Activated T-cell treated with anti-CD3 and anti-CD28 coated beads for 4 hours (primary cell): ENCODE data around the gene INPP5A.
"Not testable (repeated sequence)": the region's sequence is repeated elsewhere in the genome, so short reads cannot be mapped to it uniquely, and the experiment has no call there.

Experiments used
- DNase-seq: peaks from one replicate; pipeline ENCODE4 v3.0.0-alpha.2; 2020

Gene INPP5A

DNA sequence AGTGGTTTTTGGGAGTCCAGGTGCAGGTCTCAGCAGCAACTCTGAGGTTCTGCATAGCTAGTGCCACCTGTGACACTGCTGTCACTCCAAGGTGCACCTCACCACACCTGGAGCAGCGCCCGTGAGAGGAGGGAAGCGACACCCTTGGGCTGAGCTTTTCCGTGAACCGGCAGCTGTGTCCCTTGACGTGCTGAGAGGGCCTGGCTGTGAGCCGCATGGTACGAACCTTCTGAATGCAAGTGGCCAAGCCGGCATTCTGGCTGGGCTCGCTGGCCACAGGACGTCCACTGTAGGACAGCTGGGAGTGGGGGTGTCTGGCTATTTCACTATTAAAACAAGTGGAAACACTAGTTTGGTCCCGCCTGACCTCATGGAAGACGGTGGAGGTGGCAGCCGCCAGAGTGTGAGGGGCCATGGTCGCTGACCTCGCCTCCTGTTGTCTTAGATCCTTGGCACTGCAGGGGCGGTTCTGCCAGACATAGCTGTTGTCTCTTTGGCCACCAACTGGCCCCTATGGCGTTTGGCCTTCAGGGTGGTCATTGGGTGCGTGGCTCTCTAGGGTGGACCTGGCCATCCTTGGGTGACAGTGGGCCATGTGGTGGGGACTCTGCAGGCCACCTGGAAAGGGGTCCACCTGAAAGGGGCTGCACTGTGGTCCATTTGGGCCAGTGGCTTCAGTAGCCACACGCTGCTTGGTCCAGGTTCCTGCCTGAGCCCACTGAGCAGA, 12.9 kb downstream of the INPP5A start:
- DNase-seq: no peak

DNA sequence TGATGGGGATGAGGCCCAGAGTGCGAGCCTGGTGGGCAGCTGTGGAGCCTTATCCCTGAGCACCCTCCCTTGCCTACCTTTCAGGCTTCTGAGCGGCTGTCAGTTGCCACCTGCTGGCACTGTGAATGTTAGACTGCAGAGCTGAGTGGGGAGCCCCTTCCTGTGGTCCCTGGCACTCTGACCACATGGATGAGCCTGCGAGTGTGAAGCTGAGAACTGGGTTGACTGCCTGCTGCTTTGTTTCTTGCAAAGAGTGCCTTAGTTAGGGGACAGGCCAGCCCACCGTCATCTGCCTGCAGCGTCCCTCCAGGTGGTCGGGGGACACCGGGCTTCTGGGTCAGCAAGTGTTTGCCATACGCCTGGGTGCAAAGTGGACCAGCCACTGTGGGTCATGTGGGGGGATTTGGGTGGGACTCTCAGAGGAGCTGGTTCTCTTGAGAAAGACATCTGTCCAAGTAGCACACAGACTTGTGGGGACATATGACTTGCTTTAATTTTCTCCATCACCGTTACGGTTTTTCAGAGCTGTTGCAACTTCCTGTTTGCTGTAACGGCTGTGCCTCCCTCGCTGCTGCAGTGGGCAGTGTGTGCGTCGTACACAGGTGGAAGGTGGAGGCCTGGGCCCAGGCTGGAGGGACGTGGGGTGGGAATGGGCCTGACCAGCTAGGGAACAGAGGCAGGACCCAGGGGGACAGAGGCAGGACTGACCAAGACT, 13.7 kb downstream of the INPP5A start:
- no peak for DNase-seq

DNA sequence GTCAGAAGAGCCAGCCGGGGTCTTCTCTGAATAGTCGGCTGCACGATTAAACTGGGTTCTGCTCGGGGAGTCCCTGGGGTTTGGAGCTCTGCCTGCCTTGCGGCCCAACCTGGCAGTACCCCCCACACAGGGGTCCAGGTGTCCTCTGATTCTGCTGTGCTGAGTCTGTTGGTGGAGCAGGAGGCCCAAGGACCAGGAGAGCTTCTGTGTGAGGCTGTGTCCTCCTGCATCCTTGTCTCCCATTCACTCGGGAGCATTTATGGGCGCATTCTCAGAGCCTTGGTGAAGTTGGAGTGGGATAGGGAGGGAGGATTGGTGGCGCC, 14.2 kb downstream of the INPP5A start:
- DNase-seq: no peak

DNA sequence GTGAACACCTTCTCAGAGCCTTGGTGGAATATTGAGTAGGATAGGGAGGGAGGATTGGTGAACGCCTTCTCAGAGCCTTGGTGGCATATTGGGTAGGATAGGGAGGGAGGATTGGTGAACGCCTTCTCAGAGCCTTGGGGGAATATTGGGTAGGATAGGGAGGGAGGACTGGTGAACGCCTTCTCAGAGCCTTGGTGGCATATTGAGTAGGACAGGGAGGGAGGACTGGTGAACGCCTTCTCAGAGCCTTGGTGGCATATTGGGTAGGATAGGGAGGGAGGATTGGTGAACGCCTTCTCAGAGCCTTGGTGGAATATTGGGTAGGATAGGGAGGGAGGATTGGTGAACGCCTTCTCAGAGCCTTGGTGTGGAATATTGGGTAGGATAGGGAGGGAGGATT, 15.0 kb downstream of the INPP5A start:
- not testable (repeated sequence) for DNase-seq

DNA sequence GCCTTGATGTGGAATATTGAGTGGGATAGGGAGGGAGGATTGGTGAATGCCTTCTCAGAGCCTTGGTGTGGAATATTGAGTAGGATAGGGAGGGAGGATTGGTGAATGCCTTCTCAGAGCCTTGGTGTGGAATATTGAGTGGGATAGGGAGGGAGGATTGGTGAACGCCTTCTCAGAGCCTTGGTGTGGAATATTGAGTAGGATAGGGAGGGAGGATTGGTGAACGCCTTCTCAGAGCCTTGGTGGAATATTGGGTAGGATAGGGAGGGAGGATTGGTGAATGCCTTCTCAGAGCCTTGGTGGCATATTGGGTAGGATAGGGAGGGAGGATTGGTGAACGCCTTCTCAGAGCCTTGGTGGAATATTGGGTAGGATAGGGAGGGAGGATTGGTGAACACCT, 16.0 kb downstream of the INPP5A start:
- DNase-seq: not testable (repeated sequence)

DNA sequence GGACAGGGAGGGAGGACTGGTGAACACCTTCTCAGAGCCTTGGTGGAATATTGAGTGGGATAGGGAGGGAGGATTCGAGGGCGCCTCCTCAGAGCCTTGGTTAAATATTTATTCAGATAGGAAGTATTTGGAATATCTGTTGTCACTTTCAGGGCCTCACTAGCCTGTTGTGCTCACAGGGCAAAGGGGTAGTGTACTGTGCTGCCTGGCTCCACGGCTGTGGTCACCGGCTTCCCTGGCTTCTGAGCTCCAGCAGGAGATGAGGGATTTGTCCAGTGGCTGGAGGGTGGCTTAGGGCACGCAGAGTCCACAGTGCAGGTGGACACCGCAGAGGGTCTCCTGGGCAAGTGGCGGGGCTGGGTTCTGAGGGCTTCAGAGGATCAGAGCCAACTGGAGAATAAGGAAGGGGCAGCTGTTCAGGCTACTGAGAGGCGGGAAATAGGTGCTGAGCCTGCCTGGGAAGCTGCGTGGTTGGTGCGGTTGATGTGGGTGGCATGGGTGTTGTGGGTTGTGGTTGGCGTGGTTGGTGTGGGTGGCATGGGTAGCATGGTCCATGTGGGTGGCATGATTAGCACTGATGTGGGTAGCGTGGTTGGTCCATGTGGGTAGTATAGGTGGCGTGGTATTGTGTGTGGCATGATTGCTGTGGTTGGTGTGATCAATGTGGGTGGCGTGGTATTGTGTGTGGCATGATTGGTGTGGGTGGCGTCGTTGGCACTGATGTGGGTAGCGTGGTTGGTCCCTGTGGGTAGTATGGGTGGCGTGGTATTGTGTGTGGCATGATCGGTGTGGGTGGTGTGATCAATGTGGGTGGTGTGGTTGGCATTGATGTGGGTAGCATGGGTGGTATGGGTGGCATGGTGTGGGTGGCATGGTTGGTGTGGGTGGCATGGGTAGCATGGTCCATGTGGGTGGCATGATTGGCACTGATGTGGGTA, 16.7 kb downstream of the INPP5A start:
- DNase-seq: no peak

DNA sequence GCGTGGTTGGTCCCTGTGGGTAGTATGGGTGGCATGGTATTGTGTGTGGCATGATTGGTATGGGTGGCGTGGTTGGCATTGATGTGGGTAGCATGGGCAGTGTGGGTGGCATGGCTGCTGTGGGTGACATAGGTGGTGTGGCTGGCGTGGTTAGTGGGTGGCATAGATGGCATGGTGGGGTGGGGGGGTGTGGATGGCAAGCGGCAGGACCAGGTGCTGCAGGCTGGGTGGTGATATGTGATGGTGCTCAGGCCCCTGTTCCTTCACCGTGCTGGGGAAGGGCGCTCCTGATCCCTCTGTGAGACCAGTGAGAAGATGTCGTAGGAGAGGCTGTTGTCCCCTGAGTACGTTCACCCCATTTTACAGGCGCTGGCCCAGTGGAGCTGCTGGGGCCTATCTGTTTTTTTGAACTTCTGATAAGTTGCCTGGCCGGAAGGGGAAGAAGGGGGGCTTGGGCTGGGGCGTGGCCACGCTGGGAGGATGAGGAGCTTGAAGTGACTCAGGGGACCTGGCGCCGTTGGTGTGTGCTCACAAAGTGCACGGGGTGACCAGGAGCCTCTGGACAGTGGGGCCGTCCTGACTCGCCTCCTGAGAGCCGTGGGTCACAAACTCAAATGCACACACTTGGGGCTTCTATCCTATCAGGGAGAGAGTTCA, 17.5 kb downstream of the INPP5A start:
- no peak for DNase-seq

DNA sequence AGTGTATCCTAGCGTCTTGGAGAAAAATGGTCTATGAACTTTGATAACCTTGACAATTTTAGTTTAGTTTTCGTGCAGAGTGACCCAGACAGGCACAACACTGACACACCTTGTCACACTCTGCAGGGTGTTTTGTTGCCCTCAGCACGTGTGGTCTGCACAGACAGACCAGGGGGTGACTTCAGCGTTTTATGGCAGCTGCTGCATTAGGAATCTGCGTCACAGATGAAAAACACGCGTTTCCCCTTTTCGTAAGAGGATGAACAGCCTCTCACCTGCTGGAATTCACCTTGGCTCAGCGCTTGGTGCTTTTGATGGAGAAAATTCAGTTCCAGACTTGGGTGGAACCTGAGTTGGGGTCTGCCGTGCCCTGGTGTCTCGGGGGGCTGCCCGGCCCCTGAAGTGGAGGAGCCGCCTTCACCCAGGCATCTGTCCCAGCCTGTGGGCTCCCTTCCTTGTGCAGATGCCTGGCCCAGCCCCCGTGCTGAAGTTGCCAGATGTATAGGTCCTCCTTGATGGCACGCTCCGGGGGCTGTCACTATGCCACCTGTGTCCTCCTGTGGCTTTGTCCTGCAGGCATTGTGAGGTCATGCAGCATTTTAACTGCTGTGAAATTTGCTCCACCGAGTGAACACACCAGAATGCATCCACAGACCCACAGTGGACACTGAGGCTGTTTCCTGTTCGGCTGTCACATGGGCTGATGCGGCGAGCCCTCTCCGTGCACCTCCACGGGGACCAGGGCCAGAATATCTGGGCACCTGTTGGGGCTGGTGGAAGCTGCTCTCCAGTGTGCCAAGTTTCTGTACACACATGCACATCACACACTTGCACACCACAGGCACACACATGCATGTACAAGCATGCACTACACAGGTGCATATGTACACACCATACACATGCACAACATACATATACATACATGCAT, 18.3 kb downstream of the INPP5A start:
- DNase-seq: no peak

DNA sequence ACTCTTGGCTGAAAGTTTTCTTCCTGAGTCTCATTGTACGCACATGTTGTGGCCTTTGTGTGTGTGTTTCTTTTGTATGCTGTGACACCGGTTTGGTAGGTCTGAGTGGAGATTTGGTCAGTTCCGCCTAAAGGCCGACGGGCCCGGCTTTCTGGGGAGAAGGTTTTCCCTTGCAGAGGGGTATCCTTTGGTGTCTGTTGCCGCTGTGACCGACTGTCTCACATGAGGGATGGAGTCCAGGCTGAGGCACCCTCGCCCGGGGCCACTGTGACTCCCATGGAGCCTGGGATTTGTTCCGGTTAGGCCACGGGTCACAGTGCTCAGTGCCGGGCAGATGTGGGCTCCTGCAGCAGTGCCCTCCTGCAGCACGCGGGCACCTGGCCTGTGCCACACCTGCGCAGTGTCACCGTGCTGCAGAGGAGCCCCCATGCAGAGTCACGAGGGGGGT, 19.4 kb downstream of the INPP5A start:
- no peak for DNase-seq

DNA sequence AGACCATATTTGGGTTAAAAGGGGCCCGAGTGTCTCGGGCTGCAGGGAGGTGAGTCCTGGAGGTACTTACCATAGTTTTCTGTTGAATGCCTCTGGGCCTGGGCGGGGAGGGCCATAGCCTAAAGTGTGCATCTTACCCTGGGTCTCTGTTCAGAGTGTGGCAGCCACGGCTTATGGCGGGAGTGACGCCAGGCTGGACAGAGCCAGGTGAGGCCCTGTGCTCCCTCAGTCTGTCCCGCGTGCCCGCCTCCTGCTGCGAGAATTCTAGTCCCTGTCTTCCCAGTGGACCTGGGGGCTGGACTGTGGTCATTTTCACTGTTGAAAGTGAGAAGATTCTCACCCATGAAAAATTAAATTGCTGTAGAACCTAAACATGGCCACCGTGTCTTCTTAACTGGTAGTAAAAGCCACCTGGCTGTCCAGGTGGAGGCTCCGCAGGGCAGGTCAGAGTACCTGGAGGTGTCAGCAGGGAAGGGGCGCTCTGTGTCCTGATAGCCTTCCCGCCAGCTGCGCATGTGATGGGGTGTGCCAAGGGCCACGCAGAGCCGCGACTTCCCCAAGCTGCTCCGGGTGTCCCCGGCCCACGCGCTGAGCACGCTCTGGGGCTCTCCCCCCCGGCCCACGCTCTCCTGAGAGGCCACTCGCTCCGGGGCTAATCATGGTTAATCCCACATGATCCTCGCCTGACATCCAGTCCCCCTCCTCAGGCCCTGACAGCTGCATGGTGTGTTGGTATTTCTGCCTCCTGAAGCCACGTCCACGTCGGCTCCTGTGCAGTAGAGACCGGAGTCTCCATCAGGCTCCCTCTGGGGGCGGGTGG, 20.3 kb downstream of the INPP5A start:
- DNase-seq: no peak

DNA sequence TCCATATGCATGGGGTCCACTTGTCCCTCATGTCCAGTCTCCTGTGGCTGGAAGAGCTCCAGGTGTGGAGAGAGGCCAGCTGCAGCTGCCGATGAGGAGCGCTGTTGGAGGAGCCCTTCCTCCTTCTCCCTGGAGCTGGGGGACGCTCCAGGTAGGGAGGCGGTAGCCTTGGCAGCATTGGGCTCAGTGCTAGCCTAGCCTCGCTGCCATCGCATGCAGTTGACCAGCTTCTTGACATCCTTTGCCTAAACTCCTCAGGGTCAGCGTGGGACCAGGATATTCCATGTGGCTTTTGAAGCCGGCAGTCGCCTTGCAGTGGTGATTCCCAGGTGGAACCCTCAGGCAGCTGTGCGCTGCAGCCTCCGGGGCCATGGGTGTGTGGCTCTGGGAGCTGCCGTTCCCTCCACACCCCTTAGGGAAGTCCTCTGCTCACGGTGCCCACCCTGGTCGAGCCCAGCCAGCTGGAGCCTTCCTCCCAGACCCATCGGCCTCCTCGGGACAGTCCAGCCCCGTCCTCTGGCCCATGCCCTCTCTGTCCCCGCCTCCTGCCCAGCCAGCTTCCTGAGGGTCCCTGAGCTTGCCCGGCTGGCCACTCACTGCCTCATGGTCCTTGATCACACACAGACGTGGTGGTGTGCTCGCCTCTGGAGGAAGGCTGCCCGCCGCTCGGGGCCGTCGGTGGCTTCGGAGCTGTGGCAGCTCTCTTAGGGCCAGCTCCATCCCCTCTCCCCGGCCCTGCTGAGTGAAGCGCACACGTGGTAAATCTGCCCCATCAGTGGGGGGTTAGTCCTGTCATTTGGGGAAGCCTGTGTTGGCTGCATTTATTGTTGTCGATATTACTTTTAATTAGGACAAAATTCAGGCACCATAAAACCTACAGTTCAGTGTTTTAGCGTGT, 21.2 kb downstream of the INPP5A start:
- DNase-seq: no peak

DNA sequence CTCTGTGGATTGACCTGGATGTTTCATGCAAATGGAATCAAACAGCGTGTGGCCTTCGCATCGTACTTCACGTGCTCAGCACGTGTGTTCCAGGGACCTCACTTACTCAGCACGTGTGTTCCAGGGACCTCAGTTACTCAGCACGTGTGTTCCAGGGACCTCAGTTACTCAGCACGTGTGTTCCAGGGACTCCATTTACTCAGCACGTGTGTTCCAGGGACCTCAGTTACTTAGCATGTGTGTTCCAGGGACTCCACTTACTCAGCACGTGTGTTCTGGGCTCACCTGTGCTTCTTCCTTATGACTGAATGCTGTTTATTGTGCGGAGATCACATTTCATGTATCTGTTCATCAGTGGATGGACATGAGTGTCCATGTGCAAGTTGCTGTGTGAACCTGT, 22.0 kb downstream of the INPP5A start:
- no peak for DNase-seq

DNA sequence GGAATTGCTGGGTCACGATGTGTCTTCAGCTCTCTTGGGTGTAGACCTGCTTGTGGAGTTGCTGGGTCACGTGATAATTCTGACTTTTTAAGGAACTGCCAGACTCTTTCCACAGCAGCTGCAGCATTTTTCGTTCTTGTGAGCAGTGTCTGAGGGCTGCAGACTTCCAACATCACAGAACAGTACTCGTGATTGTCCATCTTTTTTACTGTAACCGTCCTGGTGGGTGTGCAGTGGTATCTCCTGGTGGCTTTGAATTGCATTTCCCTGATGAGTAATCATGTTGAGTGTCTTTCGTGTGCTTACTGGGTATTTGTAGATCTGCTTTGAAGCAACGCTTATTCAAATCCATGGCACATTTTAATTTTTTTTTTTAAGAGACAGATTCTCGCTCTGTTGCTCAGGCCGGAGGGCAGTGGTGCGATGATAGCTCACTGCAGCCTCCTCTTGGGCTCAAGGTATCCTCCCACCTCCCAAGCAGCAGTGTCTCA, 22.7 kb downstream of the INPP5A start:
- no peak for DNase-seq

DNA sequence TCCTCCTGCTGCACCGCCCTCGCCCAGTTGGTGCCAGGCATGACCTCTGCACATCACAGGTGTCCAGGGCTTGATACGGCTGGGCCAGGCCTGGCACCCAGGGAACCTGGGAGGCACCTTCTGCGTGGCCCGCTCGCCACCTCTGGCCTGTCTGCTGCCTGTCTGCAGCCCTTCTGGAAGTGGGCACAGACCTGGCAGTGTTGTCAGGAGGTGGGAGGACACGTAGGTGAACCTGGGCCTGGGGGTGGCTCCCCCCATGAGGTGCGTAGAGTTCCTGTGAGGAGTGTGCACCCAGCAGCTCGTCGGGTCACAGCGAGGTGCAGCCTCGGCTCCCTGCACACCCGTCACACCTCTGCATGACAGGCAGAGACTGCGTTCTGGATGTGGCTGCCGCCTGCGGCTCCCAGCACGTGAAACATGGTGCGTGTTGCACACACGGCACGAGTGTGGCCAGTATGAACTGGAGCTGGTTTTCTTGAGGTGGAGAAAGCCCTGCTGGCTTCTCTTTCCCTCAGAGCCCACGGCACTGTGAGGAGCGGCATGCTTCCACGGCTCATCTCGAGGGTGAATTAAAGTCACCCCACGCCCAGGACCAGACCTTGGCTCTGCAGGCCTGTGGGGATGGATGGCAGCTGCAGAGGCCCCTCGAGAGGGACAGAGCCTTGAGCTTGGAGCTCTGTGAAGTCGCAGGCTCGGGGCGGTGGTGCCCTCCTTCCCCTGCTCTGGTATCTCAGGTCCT, 24.8 kb downstream of the INPP5A start:
- DNase-seq: no peak

DNA sequence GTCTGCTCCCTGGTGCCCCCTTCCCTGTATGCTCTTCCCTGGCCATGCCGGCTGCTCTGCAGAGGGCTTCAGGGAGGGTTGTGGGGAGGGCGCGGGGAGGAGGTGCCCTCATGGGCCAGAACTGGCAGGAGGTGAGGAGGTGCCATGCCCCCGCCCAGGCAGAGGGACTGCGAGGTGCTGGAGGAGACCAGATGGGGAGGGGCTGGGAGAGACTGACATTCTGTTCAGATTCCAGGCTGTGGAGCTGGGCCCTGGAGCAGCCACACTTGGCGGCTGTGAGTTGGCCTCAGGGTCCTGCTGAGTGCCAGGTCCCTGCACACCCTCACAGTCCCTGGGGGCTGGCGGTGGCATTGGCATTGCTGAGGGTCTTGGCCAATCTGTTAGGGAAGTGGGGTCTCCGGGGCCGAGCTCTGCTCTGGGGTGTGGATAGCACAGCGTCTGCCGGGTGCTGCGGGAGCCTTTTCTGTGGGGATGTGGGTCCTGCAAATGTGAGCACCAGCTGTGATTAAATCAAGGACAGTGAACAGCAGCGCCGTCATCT, 25.4 kb downstream of the INPP5A start:
- DNase-seq: no peak

DNA sequence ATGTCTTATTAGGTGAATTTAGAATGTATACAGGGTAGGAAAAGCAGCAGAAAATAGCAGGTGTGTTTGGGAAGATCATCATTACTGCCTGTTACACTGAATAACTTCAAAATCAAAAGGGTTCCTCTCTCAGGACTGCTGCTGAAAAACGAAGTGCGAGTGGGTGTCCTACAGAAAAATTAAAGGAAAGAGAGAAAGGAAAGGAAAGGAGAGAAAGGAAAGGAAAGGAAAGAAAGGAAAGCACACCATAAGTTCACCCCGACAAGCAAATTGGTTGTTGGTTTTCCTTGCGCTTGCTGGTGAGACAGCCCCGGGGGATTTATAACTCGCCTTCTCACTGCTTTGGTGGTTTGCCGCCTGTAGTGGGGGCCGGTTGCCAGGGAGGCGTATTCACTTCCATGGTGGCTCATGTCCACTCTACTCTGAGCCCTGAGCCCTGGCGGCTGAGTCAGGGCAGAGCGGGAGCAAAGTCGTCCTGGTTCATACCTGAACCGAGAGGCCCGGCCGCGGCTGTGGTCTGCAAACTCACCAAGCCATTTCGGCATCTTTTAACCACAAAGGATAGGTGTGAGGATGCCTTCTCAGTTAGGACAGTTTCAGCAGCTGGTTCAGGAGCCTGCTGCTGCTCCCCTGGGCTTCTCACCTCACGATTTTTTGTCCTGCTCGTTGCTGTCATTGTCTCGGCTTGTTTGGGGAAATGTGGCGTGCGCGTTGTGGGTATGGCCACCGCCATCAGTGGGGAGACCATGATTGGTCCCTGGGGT, 26.1 kb downstream of the INPP5A start:
- no peak for DNase-seq

DNA sequence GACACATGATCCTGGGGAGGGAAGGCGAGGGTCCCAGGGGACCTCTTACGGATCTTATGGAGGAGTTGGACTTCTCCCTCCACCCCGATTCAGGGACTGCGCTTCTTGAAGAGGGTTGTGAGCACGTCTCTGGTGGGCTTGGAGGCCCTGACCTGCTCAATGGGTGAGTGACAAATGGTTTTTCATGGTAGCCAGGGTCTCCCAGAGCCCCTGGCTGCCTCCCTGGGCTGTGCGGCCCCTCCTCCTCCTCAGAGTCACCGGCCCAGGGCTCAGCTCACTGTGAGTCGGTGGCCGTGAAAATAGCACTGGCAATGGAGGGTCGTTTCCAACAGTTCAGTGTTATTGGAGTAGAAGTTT, 26.6 kb downstream of the INPP5A start:
- DNase-seq: no peak

DNA sequence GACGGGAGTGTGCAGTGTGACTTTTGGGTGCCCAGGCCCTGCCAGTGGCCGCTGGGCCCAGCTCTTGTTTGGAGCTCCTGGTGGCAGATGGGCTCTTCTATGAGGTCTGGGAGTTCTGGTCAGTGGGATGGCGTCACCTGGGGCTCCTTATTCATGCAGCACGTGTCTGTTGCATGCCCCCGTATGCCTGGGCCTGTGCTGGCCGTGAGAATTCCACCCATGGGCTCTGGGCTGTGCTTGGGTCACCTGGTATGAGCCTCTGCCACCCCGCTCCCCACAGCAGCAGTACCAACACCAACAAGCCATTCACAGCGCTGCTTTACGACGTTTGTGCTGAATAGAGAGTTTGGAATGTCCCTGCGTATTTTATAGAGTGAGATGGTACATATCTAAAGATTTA, 27.1 kb downstream of the INPP5A start:
- no peak for DNase-seq
